Fibroblast of villous mesenchyme (primary cell): ENCODE data around the gene RNF222. TPM values are rescaled to one million over a fixed set of nuclear protein-coding genes. Genes with fewer than 3 reads are reported as not detected.

Experiments
- DNase-seq: peaks from one replicate; pipeline ENCODE4 v3.0.0-alpha.2; 2010; ENCODE audit warnings: low read depth
- H3K4me3 ChIP-seq: 2 replicates; pipeline ENCODE4 v1.5.1; 2011; ENCODE audit warnings: low read depth, mild to moderate bottlenecking, low read length
- CTCF ChIP-seq: IDR thresholded peaks from 2 replicates; pipeline ENCODE4 v1.5.1; 2012; ENCODE audit warnings: low read depth, mild to moderate bottlenecking, low read length; ENCODE audit not compliant: insufficient read depth
- total RNA-seq: library from RNA; depleted of rRNA; stranded (reverse); fragments of >200 nt; gene quantifications from 2 replicates; pipeline ENCODE4 v1.2.3, GENCODE V29; 2012

Gene RNF222
- total RNA-seq, 1 donor, result not detected

DNA sequence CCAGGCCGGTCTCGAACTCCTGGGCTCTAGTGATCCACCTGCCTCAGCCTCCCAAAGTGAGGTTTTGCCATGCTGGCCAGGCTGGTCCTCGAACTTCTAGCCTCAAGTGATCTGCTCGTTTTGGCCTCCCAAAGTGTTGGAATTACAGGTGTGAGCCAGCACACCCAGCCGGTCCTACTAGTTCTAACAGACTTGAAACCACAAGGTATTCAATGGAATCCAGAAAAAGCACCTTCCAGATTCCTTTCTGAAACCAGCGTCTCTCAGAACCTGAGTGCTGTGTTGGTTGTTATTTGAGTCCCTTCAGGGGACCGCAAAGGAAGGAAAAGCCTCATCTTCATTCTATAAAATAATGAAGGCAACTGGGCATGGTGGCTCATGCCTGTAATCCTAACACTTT is 25.2 kb downstream of the RNF222 start:
- DNase-seq, result no peak
- no peak overlapping the region for H3K4me3 ChIP-seq
- no peak for TF ChIP-seq CTCF

DNA sequence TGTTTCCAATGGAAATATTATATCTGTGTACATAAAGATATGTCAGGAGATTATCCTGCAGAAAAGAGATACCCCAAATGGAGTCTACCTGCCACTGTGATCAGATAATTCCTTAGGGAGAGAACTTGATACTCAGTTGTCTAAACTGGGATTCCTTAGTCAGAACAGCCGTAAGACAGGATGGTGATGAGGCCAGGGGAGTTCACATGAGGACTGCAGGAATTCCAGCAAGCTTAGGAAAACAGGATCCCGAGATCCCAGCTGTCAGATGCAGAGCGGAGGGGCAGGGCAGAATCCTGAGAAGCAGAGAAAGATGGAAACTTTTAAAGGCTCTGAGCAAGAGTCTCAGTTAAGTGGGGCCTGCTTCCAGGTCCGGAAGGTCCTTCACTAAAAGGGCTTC is 25.8 kb downstream of the RNF222 start:
- no peak overlapping the region for H3K4me3 ChIP-seq
- no peak for TF ChIP-seq CTCF
- DNase-seq, result peak; percentile 55

DNA sequence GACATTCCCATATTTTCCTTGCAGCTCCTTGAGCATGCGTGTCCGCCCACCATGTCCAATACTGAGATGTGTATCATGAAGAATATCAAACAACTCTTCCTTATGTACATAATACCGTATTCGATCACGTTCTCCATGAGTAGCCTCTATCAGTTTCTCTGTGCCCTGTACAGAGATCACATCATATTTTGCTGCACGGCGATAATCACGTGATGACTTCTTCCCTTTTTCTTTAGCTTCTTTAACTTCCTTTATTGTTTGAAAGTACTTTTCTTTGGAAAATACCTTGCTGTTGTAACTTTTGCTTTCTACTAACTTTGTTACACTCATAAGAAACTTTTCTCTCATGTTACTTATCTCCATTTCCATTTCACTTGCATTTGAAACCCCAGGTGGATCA is 27.7 kb downstream of the RNF222 start:
- no peak overlapping the region for H3K4me3 ChIP-seq
- no peak for DNase-seq
- no peak for TF ChIP-seq CTCF

GRCh38 chr17:8368193-8368592 is 29.4 kb downstream of the RNF222 start:
- DNase-seq, result no peak
- no peak overlapping the region for H3K4me3 ChIP-seq
- no peak for TF ChIP-seq CTCF

DNA sequence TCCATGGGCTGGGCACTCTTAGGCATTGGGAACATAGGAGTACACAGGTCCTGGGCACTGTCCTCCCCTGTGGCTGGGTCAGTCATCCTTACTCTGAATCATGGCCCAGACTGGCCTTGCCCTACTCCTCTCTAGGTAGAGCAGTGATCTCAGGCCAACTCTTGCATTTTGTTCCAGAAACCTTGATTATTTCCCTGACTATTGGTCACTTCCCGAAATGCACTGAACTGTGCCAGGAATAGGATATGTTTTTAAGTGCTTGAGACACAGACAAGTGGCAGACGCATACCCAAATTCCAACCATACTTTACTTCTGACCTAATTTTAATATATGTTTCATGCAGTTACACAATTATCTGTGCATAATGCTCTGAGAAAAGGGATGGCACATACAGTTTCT is 31.4 kb downstream of the RNF222 start:
- peak; percentile 78 for DNase-seq
- no peak overlapping the region for H3K4me3 ChIP-seq
- no peak for TF ChIP-seq CTCF

DNA sequence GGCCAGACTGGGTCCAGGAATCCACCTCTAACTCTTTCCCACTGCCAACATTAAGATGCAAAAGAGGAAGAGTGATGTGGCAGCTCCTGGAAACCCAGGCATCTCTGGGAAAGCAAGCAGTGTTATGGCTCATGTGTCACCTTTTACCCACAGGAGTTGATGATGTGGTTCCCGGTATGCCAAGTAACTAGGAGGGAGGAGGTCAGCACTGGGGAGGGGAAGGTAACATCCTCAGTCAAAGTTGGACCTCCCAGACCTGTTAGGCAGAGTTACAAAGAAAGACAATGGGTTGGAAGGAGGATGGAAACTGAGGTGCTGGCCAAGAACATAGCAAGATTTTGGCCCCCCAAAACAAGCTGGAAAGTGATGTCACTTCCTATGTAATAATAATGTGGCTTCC is 32.5 kb downstream of the RNF222 start:
- DNase-seq, result no peak

More for the DNA sequence above, 32.5 kb downstream of the RNF222 start:
- TF ChIP-seq CTCF, result no peak
- H3K4me3 ChIP-seq, result no peak overlapping the region
